OCI-LY3 (cell line): ENCODE measurements around the gene MBD6.

ENCODE experiments used
- H2AFZ ChIP-seq: fragments of 200-600, 300-600 bp; shearing (Covaris generic); 2 replicates; pipeline ENCODE4 v1.6.0; 2014; ENCODE audit warnings: antibody characterized with exemption, low read depth, low read length
- H3K27ac ChIP-seq: fragments of 200-600, 300-600 bp; sonication (generic); 2 replicates; pipeline ENCODE4 v1.5.1; 2014; ENCODE audit warnings: mild to moderate bottlenecking, low read length, moderate library complexity, mixed read lengths
- H3K27me3 ChIP-seq: fragments of 200-600, 300-600 bp; sonication (generic); 2 replicates; pipeline ENCODE4 v1.6.1; 2014; ENCODE audit warnings: low read depth, low read length, mixed read lengths
- H3K36me3 ChIP-seq: fragments of 200-600, 300-600 bp; sonication (generic); replicated peaks from 2 replicates; pipeline ENCODE3; 2014; ENCODE audit warnings: low read depth, low read length, mixed read lengths
- H3K4me1 ChIP-seq: fragments of 300-600, 200-600 bp; sonication (generic); 2 replicates; pipeline ENCODE4 v1.6.1; 2014; ENCODE audit warnings: low read length, mixed read lengths
- H3K4me2 ChIP-seq: fragments of 200-600, 300-600 bp; sonication (generic); 2 replicates; pipeline ENCODE4 v1.6.1; 2014; ENCODE audit warnings: low read length, mixed read lengths
- H3K4me3 ChIP-seq: fragments of 300-600, 200-600 bp; sonication (generic); 2 replicates; pipeline ENCODE4 v1.5.1; 2014; ENCODE audit warnings: antibody characterized with exemption, mild to moderate bottlenecking, low read length, moderate library complexity
- H3K79me2 ChIP-seq: fragments of 300-600, 200-600 bp; shearing (Covaris generic); 2 replicates; pipeline ENCODE4 v1.6.1; 2014; ENCODE audit warnings: mild to moderate bottlenecking, low read length, mixed read lengths
- H3K9ac ChIP-seq: fragments of 300-600, 200-600 bp; shearing (Covaris generic); 2 replicates; pipeline ENCODE4 v1.6.0; 2014; ENCODE audit warnings: mild to moderate bottlenecking, low read length, moderate library complexity
- H3K9me3 ChIP-seq: fragments of 200-600, 300-600 bp; shearing (Covaris generic); 2 replicates; pipeline ENCODE4 v1.6.1; 2014; ENCODE audit warnings: low read length, mixed read lengths; ENCODE audit not compliant: insufficient read depth
- H4K20me1 ChIP-seq: fragments of 200-600, 300-600 bp; sonication (generic); 2 replicates; pipeline ENCODE4 v1.6.1; 2016; ENCODE audit warnings: low read length, mixed read lengths; ENCODE audit not compliant: insufficient read depth
- EZH2phosphoT487 ChIP-seq: fragments of 200-600 bp; shearing (Covaris generic); IDR thresholded peaks from 2 replicates; pipeline ENCODE4 v1.6.1; 2018; ENCODE audit warnings: antibody characterized with exemption, mixed run types, low read depth
- TF ChIP-seq, protein P1 (sequence below): fragments of 200-600, 300-600 bp; sonication (generic); IDR thresholded peaks from 2 replicates; pipeline ENCODE4 v1.5.1; 2014; ENCODE audit warnings: antibody characterized with exemption, low read length, low read depth

Gene MBD6

DNA sequence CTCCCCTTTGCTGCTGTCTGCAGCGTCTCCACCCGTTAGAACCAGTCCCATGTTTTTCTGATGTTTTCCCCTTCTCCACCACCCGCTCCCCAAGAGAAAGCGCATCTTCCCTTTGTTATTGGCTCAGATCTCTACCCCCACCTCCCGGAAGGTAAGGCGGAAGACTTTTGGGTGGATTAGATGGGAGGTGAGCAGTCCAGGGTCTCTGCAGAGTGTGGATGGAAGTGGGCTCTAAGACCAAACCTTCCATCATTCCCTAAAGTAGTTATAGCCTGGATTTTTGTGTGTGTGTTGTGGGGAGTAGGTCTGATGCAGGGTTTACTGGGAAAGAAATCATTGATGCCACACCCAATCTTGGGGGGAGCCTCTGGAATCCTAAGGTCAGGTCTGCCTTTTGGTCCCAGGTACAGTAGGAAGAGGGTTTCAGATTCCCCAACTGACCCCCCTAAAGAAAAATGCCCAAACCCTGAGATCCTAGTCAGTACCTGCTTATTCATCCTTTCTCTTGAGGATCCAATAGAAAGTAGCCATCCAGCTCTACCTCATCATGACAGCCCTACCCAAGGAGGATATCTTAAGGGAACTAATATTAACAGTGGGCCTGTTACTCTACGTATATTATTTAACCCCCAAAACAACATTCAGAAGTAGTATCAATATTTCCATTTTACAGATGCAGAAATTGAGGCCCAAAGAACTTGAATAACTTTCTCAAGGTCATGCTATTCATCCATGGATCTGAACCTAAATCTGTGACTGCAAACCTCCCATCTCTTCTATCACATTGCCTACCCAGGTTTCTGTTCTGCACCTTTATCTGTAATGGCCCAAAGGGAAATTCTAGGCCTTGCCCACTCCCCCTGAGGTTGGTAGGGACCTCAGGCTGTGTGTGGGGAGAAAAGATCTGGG lies 28.3 kb downstream of the MBD6 start:
- no peak overlapping the region for H2AFZ ChIP-seq
- peaks cover 14% of the 10 kb centered on the region for H3K4me1 ChIP-seq
- no peaks in the 10 kb centered on the region for H3K36me3 ChIP-seq
- H3K9me3 ChIP-seq: no peaks in the 10 kb centered on the region
- H3K27ac ChIP-seq: no peak overlapping the region
- H4K20me1 ChIP-seq: no peaks in the 10 kb centered on the region
- H3K27me3 ChIP-seq: no peaks in the 10 kb centered on the region
- H3K79me2 ChIP-seq: peaks cover 11% of the 10 kb centered on the region
- H3K4me3 ChIP-seq: no peak overlapping the region
- TF ChIP-seq, protein P1, sequence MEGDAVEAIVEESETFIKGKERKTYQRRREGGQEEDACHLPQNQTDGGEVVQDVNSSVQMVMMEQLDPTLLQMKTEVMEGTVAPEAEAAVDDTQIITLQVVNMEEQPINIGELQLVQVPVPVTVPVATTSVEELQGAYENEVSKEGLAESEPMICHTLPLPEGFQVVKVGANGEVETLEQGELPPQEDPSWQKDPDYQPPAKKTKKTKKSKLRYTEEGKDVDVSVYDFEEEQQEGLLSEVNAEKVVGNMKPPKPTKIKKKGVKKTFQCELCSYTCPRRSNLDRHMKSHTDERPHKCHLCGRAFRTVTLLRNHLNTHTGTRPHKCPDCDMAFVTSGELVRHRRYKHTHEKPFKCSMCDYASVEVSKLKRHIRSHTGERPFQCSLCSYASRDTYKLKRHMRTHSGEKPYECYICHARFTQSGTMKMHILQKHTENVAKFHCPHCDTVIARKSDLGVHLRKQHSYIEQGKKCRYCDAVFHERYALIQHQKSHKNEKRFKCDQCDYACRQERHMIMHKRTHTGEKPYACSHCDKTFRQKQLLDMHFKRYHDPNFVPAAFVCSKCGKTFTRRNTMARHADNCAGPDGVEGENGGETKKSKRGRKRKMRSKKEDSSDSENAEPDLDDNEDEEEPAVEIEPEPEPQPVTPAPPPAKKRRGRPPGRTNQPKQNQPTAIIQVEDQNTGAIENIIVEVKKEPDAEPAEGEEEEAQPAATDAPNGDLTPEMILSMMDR: no peak
- TF ChIP-seq EZH2phosphoT487: no peak
- no peak overlapping the region for H3K9ac ChIP-seq
- no peak overlapping the region for H3K4me2 ChIP-seq

DNA sequence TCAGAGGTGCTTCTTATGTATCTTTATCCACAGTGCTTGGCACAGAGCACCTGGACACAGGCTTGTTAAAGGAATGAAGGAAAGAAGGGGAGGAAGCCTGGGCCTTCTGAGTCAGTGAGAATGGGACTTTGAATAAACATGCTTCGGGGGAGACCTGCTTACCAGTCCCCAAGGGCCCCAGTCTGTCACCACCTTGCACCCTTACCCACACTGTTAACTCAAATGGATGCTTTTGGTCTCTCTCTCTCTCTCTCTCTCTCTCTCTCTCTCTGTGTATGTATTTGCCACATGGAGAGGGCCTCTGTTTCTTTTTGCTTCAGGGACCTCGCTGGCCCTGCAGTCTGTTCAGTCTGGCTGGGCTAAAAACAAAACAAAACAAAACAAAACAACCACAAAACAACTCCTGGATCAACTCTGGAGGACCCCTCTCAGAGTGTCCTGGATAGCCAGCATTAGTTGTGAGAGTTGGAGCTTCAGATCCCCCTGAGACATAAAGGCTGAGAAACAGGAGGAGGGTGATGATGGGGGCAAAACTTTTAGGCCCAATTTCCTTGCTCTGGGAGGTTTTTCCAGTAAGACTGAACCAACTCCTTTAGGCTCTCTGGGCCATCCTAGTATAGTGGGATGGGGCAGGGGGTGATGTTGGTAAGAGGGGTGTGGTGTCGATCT lies 29.1 kb downstream of the MBD6 start:
- no peak overlapping the region for H3K27ac ChIP-seq
- no peak overlapping the region for H2AFZ ChIP-seq
- H3K4me1 ChIP-seq: peaks cover 10% of the 10 kb centered on the region
- no peaks in the 10 kb centered on the region for H3K27me3 ChIP-seq
- no peak overlapping the region for H3K4me2 ChIP-seq
- peaks cover 2% of the 10 kb centered on the region for H3K79me2 ChIP-seq
- no peaks in the 10 kb centered on the region for H4K20me1 ChIP-seq
- TF ChIP-seq, protein P1: no peak
- no peak for TF ChIP-seq EZH2phosphoT487
- no peak overlapping the region for H3K4me3 ChIP-seq
- H3K9ac ChIP-seq: no peak overlapping the region
- no peaks in the 10 kb centered on the region for H3K36me3 ChIP-seq
- H3K9me3 ChIP-seq: no peaks in the 10 kb centered on the region

DNA sequence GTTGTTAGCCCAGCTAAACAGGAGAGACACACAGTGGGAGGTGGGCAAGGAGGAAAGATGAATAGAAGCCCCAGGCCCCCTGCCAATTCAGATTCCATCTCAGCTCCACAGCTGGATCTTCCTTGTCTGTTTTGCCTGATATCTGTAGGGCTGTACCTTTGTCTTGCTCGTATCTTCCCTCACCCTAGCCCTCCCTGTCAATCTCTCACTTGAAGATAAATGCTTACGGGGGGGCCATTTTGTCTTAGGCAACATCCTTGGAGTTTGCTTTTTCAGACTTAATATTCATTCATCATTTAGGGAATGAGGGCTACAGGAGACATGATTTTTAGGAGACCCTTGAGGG lies 29.7 kb downstream of the MBD6 start:
- no peaks in the 10 kb centered on the region for H3K36me3 ChIP-seq
- no peak overlapping the region for H2AFZ ChIP-seq
- no peaks in the 10 kb centered on the region for H3K79me2 ChIP-seq
- H3K9ac ChIP-seq: no peak overlapping the region
- no peak overlapping the region for H3K4me2 ChIP-seq
- TF ChIP-seq, protein P1: no peak
- TF ChIP-seq EZH2phosphoT487: no peak
- H3K9me3 ChIP-seq: no peaks in the 10 kb centered on the region
- no peak overlapping the region for H3K4me3 ChIP-seq
- no peaks in the 10 kb centered on the region for H4K20me1 ChIP-seq
- H3K27ac ChIP-seq: no peak overlapping the region
- H3K27me3 ChIP-seq: no peaks in the 10 kb centered on the region
- peaks cover 10% of the 10 kb centered on the region for H3K4me1 ChIP-seq

DNA sequence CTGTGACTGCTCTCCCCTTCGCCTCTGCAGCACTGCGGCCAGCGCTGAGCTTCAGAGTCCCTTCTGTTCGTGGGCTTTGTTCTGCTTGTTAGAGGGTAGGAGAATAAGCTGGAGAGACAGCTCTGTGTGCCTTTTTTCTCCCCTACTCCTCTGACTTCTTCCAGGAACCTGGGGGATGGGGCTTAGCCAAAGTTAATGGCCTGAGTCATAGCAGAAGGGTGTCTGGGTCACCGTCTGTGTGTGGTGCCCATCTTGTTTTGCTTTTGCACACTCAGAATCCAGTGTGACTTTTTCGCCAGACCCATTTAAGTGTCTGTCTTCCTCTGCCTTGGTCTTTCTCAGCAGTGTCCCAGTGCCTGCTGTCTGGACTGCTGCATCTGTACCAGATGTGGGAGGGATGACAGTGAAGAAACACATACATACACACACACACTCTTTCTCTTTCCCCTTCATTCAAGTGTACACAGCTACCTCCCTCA lies 30.2 kb downstream of the MBD6 start:
- Histone ChIP-seq H3K36me3 (no peaks in the 10 kb centered on the region), H3K9ac (no peak overlapping the region), H2AFZ (no peak overlapping the region), H3K27me3 (no peaks in the 10 kb centered on the region), H3K4me2 (no peak overlapping the region), H3K4me3 (no peak overlapping the region), H3K27ac (no peak overlapping the region), H3K9me3 (no peaks in the 10 kb centered on the region), H3K4me1 (peaks cover 6% of the 10 kb centered on the region; the same call in 1 of the 2 replicates), H3K79me2 (no peaks in the 10 kb centered on the region), H4K20me1 (no peaks in the 10 kb centered on the region)
- TF ChIP-seq EZH2phosphoT487: no peak
- TF ChIP-seq, protein P1: no peak
